H1 (cell line): Measurements from ENCODE around the gene GAST. TPM values are rescaled to one million over a fixed set of nuclear protein-coding genes. Genes with fewer than 3 reads are reported as not detected.

ENCODE experiments used
- CTCF ChIA-PET: fragments of 300-600 bp; sonication (Branson Sonifier 250); formaldehyde crosslinking; loops from one replicate; lab custom pipeline; 2021; ENCODE audit not compliant: partially characterized antibody; lab: Charles Lee
- POLR2A ChIA-PET: fragments of 300-600 bp; sonication (Branson Sonifier 250); formaldehyde crosslinking; loops from one replicate; lab custom pipeline; 2021; ENCODE audit warnings: inconsistent platforms; ENCODE audit not compliant: partially characterized antibody; lab: Charles Lee
- DNase-seq, 2 experiments: peaks; one replicate each; pipeline versions ENCODE4 v3.0.0 to v3.0.0-alpha.2; 2010 to 2022; ENCODE audit warnings: low spot score in 2 of 2, low read depth in 1 of 2, mixed read lengths in 1 of 2
- FAIRE-seq: peaks from 2 replicates; lab custom pipeline; 2011; peaks lifted over from hg19 to GRCh38; lab: Jason Lieb, UNC
- H2AFZ ChIP-seq: 2 replicates; pipeline ENCODE4 v1.8.1; 2012; ENCODE audit warnings: low read length, inconsistent platforms
- H2AK5ac ChIP-seq: 2 replicates; pipeline ENCODE4 v1.6.1; 2013; ENCODE audit warnings: low read depth, low read length
- H2BK120ac ChIP-seq: replicated peaks from 2 replicates; pipeline ENCODE3; 2013; ENCODE audit warnings: low read depth, low read length, inconsistent platforms
- H2BK12ac ChIP-seq: 2 replicates; pipeline ENCODE4 v1.6.1; 2013; ENCODE audit warnings: low read depth, low read length
- H2BK15ac ChIP-seq: 2 replicates; pipeline ENCODE4 v1.6.1; 2013; ENCODE audit warnings: low read length
- H2BK20ac ChIP-seq: 2 replicates; pipeline ENCODE4 v1.6.1; 2013; ENCODE audit warnings: low read length
- H2BK5ac ChIP-seq: 2 replicates; pipeline ENCODE4 v1.6.1; 2013; ENCODE audit warnings: low read depth, low read length
- H3K14ac ChIP-seq: 2 replicates; pipeline ENCODE4 v1.6.1; 2013; ENCODE audit warnings: inconsistent platforms; ENCODE audit not compliant: insufficient read length
- H3K18ac ChIP-seq: 2 replicates; pipeline ENCODE4 v1.6.1; 2013; ENCODE audit warnings: low read length; ENCODE audit errors: extremely low read depth
- H3K23ac ChIP-seq: 2 replicates; pipeline ENCODE4 v1.6.1; 2013; ENCODE audit warnings: inconsistent platforms; ENCODE audit not compliant: insufficient read length
- H3K23me2 ChIP-seq: 2 replicates; pipeline ENCODE4 v1.6.1; 2013; ENCODE audit warnings: low read depth, low read length
- H3K27ac ChIP-seq: 2 replicates; pipeline ENCODE4 v1.6.1; 2011; ENCODE audit warnings: low read depth, low read length, inconsistent platforms
- H3K27me3 ChIP-seq, 4 experiments: replicated peaks in 1 of 4; 1 replicate in 1 of 4; 2 replicates in 3 of 4; pipeline versions ENCODE4 v1.6.1 to v1.8.1; 2011 to 2013; ENCODE audit warnings: low read length in 3 of 4, mild to moderate bottlenecking in 3 of 4, inconsistent platforms in 2 of 4, mixed read lengths in 2 of 4, moderate library complexity in 1 of 4; ENCODE audit not compliant: control insufficient read depth in 3 of 4, insufficient read depth in 3 of 4; ENCODE audit errors: extremely low read depth in 1 of 4
- H3K36me3 ChIP-seq, 4 experiments: 2 replicates each; pipeline versions ENCODE4 v1.6.1 to v1.8.1; 2011 to 2013; ENCODE audit warnings: mild to moderate bottlenecking in 4 of 4, low read length in 3 of 4, moderate library complexity in 2 of 4, control low read depth in 1 of 4, inconsistent platforms in 1 of 4; ENCODE audit not compliant: insufficient read depth in 4 of 4, control insufficient read depth in 2 of 4
- H3K4ac ChIP-seq: replicated peaks from 2 replicates; pipeline ENCODE3; 2013; ENCODE audit warnings: low read length, low read depth, mixed read lengths, inconsistent platforms; ENCODE audit not compliant: insufficient read length
- H3K4me1 ChIP-seq, 4 experiments: replicated peaks in 1 of 4; 1 replicate in 1 of 4; 2 replicates in 3 of 4; pipeline versions ENCODE4 v1.6.1 to v1.8.1; 2011 to 2013; ENCODE audit warnings: low read length in 3 of 4, inconsistent platforms in 2 of 4, mixed read lengths in 1 of 4; ENCODE audit not compliant: insufficient read depth in 4 of 4, control insufficient read depth in 3 of 4
- H3K4me2 ChIP-seq, 2 experiments: 2 replicates each; pipeline versions ENCODE4 v1.6.1 to v1.8.1; 2011 to 2013; ENCODE audit warnings: low read depth in 2 of 2, low read length in 2 of 2, control low read depth in 1 of 2, inconsistent platforms in 1 of 2, mild to moderate bottlenecking in 1 of 2; ENCODE audit not compliant: insufficient read depth in 1 of 2
- H3K4me3 ChIP-seq, 4 experiments: fragments of 200-600, 300-600 bp in 1 of 4; sonication (generic), shearing (Covaris generic), sonication (Bioruptor Twin) in 1 of 4; 2 replicates each; pipeline versions ENCODE4 v1.5.1 to v1.8.1; 2011 to 2016; ENCODE audit warnings: low read length in 4 of 4, low read depth in 3 of 4, control low read depth in 2 of 4, inconsistent platforms in 2 of 4, mild to moderate bottlenecking in 2 of 4, mixed read lengths in 1 of 4, moderate library complexity in 1 of 4; ENCODE audit not compliant: insufficient read depth in 2 of 4; ENCODE audit errors: extremely low read depth in 1 of 4
- H3K56ac ChIP-seq: replicated peaks from 2 replicates; pipeline ENCODE3; 2013; ENCODE audit warnings: low read depth, mild to moderate bottlenecking, mixed read lengths, low read length, inconsistent platforms; ENCODE audit not compliant: insufficient read length
- H3K79me1 ChIP-seq: 2 replicates; pipeline ENCODE4 v1.6.1; 2013; ENCODE audit warnings: low read depth, low read length, control low read depth
- H3K79me2 ChIP-seq, 2 experiments: 2 replicates each; pipeline versions ENCODE4 v1.6.1 to v1.8.1; 2012 to 2013; ENCODE audit warnings: low read length in 2 of 2, mild to moderate bottlenecking in 2 of 2, inconsistent platforms in 1 of 2; ENCODE audit not compliant: insufficient read depth in 2 of 2, control insufficient read depth in 1 of 2
- H3K9ac ChIP-seq, 4 experiments: replicated peaks in 1 of 4; 1 replicate in 1 of 4; 2 replicates in 3 of 4; pipeline versions ENCODE4 v1.6.1 to v1.8.1; 2011 to 2013; ENCODE audit warnings: low read depth in 3 of 4, low read length in 3 of 4, control low read depth in 2 of 4, mild to moderate bottlenecking in 2 of 4, moderate library complexity in 2 of 4, inconsistent platforms in 1 of 4; ENCODE audit errors: extremely low read depth in 1 of 4
- H3K9me3 ChIP-seq, 2 experiments: 2 replicates each; pipeline versions ENCODE4 v1.6.1 to v1.8.1; 2012 to 2013; ENCODE audit warnings: mild to moderate bottlenecking in 2 of 2, moderate library complexity in 2 of 2, control low read depth in 1 of 2, inconsistent platforms in 1 of 2, low read depth in 1 of 2, low read length in 1 of 2, mixed read lengths in 1 of 2; ENCODE audit not compliant: insufficient read depth in 2 of 2
- H4K20me1 ChIP-seq, 2 experiments: replicated peaks in 1 of 2; 2 replicates each; pipeline versions ENCODE3 to v1.8.1; 2011 to 2013; ENCODE audit warnings: inconsistent platforms in 2 of 2, low read length in 2 of 2, mild to moderate bottlenecking in 1 of 2; ENCODE audit not compliant: insufficient read depth in 2 of 2, control insufficient read depth in 1 of 2
- H4K5ac ChIP-seq: 2 replicates; pipeline ENCODE4 v1.6.1; 2013; ENCODE audit warnings: low read length, low read depth, mixed read lengths, inconsistent platforms; ENCODE audit not compliant: insufficient read length
- H4K8ac ChIP-seq: 2 replicates; pipeline ENCODE4 v1.8.0; 2013; ENCODE audit warnings: mild to moderate bottlenecking, moderate library complexity, low read length, inconsistent platforms; ENCODE audit not compliant: insufficient read depth; ENCODE audit errors: extremely low read depth
- H4K91ac ChIP-seq: replicated peaks from 2 replicates; pipeline ENCODE3; 2013; ENCODE audit warnings: low read length, mixed read lengths, inconsistent platforms; ENCODE audit not compliant: insufficient read length
- CHD1 ChIP-seq: IDR thresholded peaks from 2 replicates; pipeline ENCODE4 v1.6.1; 2012; ENCODE audit warnings: low read depth, low read length, improper control_type of control experiment
- POLR2A ChIP-seq, 2 experiments: IDR thresholded peaks; 1 replicate in 1 of 2; 2 replicates in 1 of 2; pipeline ENCODE4 v1.6.1; 2011; ENCODE audit warnings: low read depth in 2 of 2, low read length in 2 of 2, mild to moderate bottlenecking in 2 of 2; ENCODE audit errors: control extremely low read depth in 1 of 2
- RAD21 ChIP-seq, 2 experiments: IDR thresholded peaks in 1 of 2; conservative IDR thresholded peaks in 1 of 2; 2 replicates each; pipeline ENCODE4 v1.6.1; 2011; ENCODE audit warnings: low read depth in 2 of 2, low read length in 2 of 2, improper control_type of control experiment in 1 of 2, inconsistent platforms in 1 of 2, mild to moderate bottlenecking in 1 of 2, moderate library complexity in 1 of 2
- SIX5 ChIP-seq: IDR thresholded peaks from 2 replicates; pipeline ENCODE4 v1.6.1; 2011; ENCODE audit warnings: mild to moderate bottlenecking, low read depth, low read length
- WGBS, 2 experiments: shearing (Covaris generic) in 1 of 2; methylation state at CpG; one replicate each; pipeline versions ENCODE4 v1.1.6 to v1.1.7; 2013 to 2015; ENCODE audit warnings: low lambda C conversion rate in 2 of 2, mixed read lengths in 2 of 2, inconsistent platforms in 1 of 2, low coverage in 1 of 2, missing lambda C conversion rate in 1 of 2; ENCODE audit not compliant: insufficient replicate concordance in 2 of 2, insufficient coverage in 1 of 2, insufficient read length in 1 of 2; ENCODE audit errors: extremely low coverage in 1 of 2, missing lambda C conversion rate in 1 of 2; 5-methylcytosine and 5-hydroxymethylcytosine counted together
- polyA plus RNA-seq, 7 experiments: library from polyadenylated mRNA; depleted of rRNA in 3 of 7; stranded (reverse) in 5 of 7; unstranded in 2 of 7; fragments of >200 nt in 5 of 7; fragments of 200-250 nt in 2 of 7; gene quantifications; 1 replicate in 5 of 7; 2 replicates in 1 of 7; 4 replicates in 1 of 7; pipeline versions ENCODE4 v1.2.1 to v1.2.3, GENCODE V29; 2011 to 2013; ENCODE audit warnings: missing spikeins in 2 of 7, mixed read lengths in 2 of 7
- total RNA-seq: library from RNA; stranded (reverse); fragmentation: NEBNext Ultra II Directional; extraction: Animal tissue kit (Norgen Biotek cat#: 25700); gene quantifications from 2 replicates; pipeline ENCODE4 v1.2.1, GENCODE V29; 2021
- TF ChIP-seq, protein P1 (sequence below), 3 experiments: IDR thresholded peaks; 1 replicate in 2 of 3; 2 replicates in 1 of 3; pipeline versions ENCODE4 v1.5.1 to v1.6.1; 2011; ENCODE audit warnings: low read length in 3 of 3, mild to moderate bottlenecking in 3 of 3, inconsistent platforms in 2 of 3, low read depth in 1 of 3, moderate library complexity in 1 of 3; ENCODE audit not compliant: insufficient read depth in 1 of 3; ENCODE audit errors: control extremely low read depth in 1 of 3

GAST gene
- total and polyA plus RNA-seq, 2 of the 8 experiments (the other 6 are each of a cell fraction or from before 2014, with no cell fraction given), result not detected

DNA sequence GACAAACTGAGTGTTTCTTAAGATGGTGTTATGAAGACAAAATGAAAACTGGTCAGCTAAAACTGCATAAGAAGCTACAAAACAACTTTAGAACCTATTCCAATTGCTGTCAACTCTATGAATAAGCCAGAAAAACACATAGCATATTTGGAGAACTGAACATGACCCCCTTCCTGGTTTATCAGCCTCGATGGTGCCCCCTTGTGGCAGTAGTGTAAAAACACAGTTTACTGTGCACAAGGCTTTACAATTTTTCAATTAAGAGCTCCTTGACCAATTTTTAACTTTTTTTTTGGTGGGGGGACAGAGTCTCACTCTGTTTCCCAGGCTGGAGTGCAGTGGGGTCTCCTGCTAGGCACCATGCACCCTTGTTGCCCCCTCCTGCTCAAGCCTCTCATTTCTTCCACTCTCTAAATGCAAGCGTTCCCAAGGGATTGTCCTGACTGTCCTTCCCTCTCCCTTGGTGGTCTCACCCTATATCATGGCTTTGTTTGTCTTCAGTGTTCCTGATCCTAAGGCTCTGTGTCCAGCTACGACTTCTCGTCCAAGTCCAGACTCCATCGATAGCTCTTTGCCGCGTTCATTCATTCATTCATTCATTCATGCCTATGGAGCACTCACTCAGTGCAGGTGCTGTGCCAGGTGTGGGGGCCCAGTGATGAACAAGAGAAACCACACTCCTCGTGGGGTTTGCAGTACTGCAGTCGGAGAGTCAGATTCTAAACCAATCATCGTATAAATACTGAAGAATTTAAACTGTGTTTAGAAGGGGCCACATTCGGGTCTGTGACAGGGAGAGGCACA is 16.0 kb upstream of the GAST start:
- Histone ChIP-seq H4K8ac (no peak overlapping the region), H3K27me3 (no peaks in the 10 kb centered on the region; a peak in 1 of 7 replicates), H3K4ac (no peak overlapping the region), H3K4me2 (no peak overlapping the region), H3K4me1 (peaks cover 0 to 1% (median 0%) of the 10 kb centered on the region in 4 experiments; a peak in 1 of 7 replicates), H3K9me3 (no peaks in the 10 kb centered on the region), H3K27ac (no peak overlapping the region), H4K5ac (no peak overlapping the region), H4K20me1 (peaks cover 2 to 6% of the 10 kb centered on the region in 2 experiments), H3K56ac (no peak overlapping the region), H3K14ac (no peak overlapping the region), H3K79me2 (0 out of 4 replicates have a peak, but pooled peaks cover 0 to under 1% of the 10 kb centered on the region in 2 experiments), H3K79me1 (no peaks in the 10 kb centered on the region), H2BK5ac (no peak overlapping the region), H3K23me2 (no peaks in the 10 kb centered on the region), H3K9ac (no peak overlapping the region), H2AK5ac (no peak overlapping the region; the same call in 1 of the 2 replicates), H3K23ac (no peak overlapping the region), H3K4me3 (no peak overlapping the region), H2AFZ (no peak overlapping the region), H2BK15ac (peak overlapping the region; percentile 88; the same call in 1 of the 2 replicates), H3K36me3 (peaks cover 14 to 32% (median 27%) of the 10 kb centered on the region in 4 experiments), H2BK12ac (no peak overlapping the region; the same call in 1 of the 2 replicates), H2BK20ac (no peak overlapping the region), H3K18ac (no peak overlapping the region), H2BK120ac (no peak overlapping the region), H4K91ac (no peak overlapping the region)
- FAIRE-seq (no peak), DNase-seq (peak in 1 of 2 experiments; percentile 66)
- ChIA-PET POLR2A (interaction anchor here (0.6 to 9.3 kb wide), 10 partner anchors 12 to 1581 kb away, joined by 3 to 378 read pairs (median 4); partner anchors contain the start of genes GAST, HAP1, JUP and KLHL11), CTCF (interaction anchor here (0.6 to 2.7 kb wide), 33 partner anchors 8 to 840 kb away, joined by 3 to 26 read pairs (median 5); partner anchors contain the start of genes GAST and KRT15)
- WGBS, 2 experiments, result 71% methylated on average over 11 of the region's 11 CpGs; no CpG with 5 or more reads in 1 of the 2 experiments
- TF ChIP-seq CHD1 (no peak), POLR2A (IDR thresholded peaks at IDR 0.05; ENCODE audit: control extremely low read depth in 1 of 2, low read depth in 2 of 2, low read length in 2 of 2) (no peak), SIX5 (no peak), RAD21 (IDR thresholded peaks at IDR 0.05 in 1 of 2, conservative IDR thresholded peaks at IDR 0.05 in 1 of 2; ENCODE audit: low read depth in 2 of 2, low read length in 2 of 2) (peak; percentile 35 to 51)
- TF ChIP-seq, protein P1, sequence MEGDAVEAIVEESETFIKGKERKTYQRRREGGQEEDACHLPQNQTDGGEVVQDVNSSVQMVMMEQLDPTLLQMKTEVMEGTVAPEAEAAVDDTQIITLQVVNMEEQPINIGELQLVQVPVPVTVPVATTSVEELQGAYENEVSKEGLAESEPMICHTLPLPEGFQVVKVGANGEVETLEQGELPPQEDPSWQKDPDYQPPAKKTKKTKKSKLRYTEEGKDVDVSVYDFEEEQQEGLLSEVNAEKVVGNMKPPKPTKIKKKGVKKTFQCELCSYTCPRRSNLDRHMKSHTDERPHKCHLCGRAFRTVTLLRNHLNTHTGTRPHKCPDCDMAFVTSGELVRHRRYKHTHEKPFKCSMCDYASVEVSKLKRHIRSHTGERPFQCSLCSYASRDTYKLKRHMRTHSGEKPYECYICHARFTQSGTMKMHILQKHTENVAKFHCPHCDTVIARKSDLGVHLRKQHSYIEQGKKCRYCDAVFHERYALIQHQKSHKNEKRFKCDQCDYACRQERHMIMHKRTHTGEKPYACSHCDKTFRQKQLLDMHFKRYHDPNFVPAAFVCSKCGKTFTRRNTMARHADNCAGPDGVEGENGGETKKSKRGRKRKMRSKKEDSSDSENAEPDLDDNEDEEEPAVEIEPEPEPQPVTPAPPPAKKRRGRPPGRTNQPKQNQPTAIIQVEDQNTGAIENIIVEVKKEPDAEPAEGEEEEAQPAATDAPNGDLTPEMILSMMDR (IDR thresholded peaks at IDR 0.05; ENCODE audit: control extremely low read depth in 1 of 3, insufficient read depth in 1 of 3, low read depth in 1 of 3, low read length in 3 of 3), result peak in 2 of 3 experiments; percentile 64 to 85; a peak in 3 of 4 replicates
